ENCODE data around the gene CTF1. TPM values are rescaled to one million over a fixed set of nuclear protein-coding genes. Genes with fewer than 3 reads are reported as not detected.

CTF1 gene
- total and polyA plus RNA-seq, 2 donors (not counting 1 experiment from before 2014, with no cell fraction given): 0.78 to 0.81 TPM

- Histone ChIP-seq H3K4me3 (ENCODE audit: control extremely low read depth in 1 of 5, extremely low read depth in 1 of 5, insufficient read depth in 1 of 5, low read depth in 2 of 5, low read length in 4 of 5) (no peak overlapping the region), H3K27ac (ENCODE audit: low read length in 2 of 2) (no peak overlapping the region), H3K4me1 (ENCODE audit: control insufficient read depth in 2 of 2, insufficient read depth in 2 of 2, low read length in 2 of 2) (no peaks in the 10 kb centered on the region), H2AFZ (ENCODE audit: insufficient read depth, low read depth, low read length, poor library complexity, severe bottlenecking) (no peak overlapping the region), H4K20me1 (ENCODE audit: control insufficient read depth, insufficient read depth, low read length, poor library complexity, severe bottlenecking) (no peaks in the 10 kb centered on the region), H3K9ac (ENCODE audit: low read length) (no peak overlapping the region), H3K79me2 (ENCODE audit: control insufficient read depth, insufficient read depth, low read length) (no peaks in the 10 kb centered on the region), H3K36me3 (replicated peaks in 1 of 2; ENCODE audit: control extremely low read depth in 1 of 2, control insufficient read depth in 1 of 2, extremely low read depth in 1 of 2, insufficient read depth in 2 of 2, low read length in 1 of 2) (no peaks in the 10 kb centered on the region), H3K9me3 (ENCODE audit: control extremely low read depth in 1 of 3, control insufficient read depth in 2 of 3, insufficient read depth in 1 of 3, low read length in 2 of 3) (no peaks in the 10 kb centered on the region), H3K4me2 (replicated peaks; ENCODE audit: low read depth, low read length, poor library complexity, severe bottlenecking) (no peak overlapping the region), H3K27me3 (replicated peaks in 1 of 4; ENCODE audit: control extremely low read depth in 1 of 4, control insufficient read depth in 3 of 4, insufficient read depth in 4 of 4, low read length in 3 of 4) (no peaks in the 10 kb centered on the region)
- CTCF ChIA-PET: interaction anchor here (0.6 to 5.2 kb wide), 3 partner anchors 9 to 55 kb away, joined by 3 to 29 read pairs (median 5); no protein-coding TSS in a partner anchor
- 96% methylated on average over 2 of the region's 2 CpGs for WGBS (ENCODE audit: insufficient coverage)
- TF ChIP-seq EZH2 (IDR thresholded peaks at IDR 0.05; ENCODE audit: borderline replicate concordance, insufficient read depth, low read depth, low read length, poor library complexity, severe bottlenecking) (no peak), CTCF (IDR thresholded peaks at IDR 0.05) (no peak)
- DNase-seq (no peak), ATAC-seq (ENCODE audit: low read depth) (no peak)
- Mint-ChIP-seq H3K9me3 (ENCODE audit: insufficient read depth) (no peaks in the 10 kb centered on the region), H3K27ac (no peak overlapping the region), H3K4me1 (no peaks in the 10 kb centered on the region), H3K27me3 (no peaks in the 10 kb centered on the region), H3K4me3 (no peak overlapping the region)
- intact Hi-C loops (cut with micrococcal nuclease): no loop called here
- POLR2A ChIA-PET: no interaction called here
Observed at GRCh38 chr16:30853758-30854157, 42.7 kb upstream of the CTF1 start.

- POLR2A ChIA-PET: no interaction called here
- no peak for ATAC-seq (ENCODE audit: low read depth)
Observed at GRCh38 chr16:30858111-30858495, 38.3 kb upstream of the CTF1 start.

More at GRCh38 chr16:30858111-30858495, 38.3 kb upstream of the CTF1 start:
- Mint-ChIP-seq H3K27ac (no peak overlapping the region), H3K4me3 (no peak overlapping the region), H3K4me1 (no peaks in the 10 kb centered on the region), H3K27me3 (no peaks in the 10 kb centered on the region), H3K9me3 (ENCODE audit: insufficient read depth) (no peaks in the 10 kb centered on the region)
- Histone ChIP-seq H3K27me3 (replicated peaks in 1 of 4; ENCODE audit: control extremely low read depth in 1 of 4, control insufficient read depth in 3 of 4, insufficient read depth in 4 of 4, low read length in 3 of 4) (no peaks in the 10 kb centered on the region), H3K4me3 (ENCODE audit: control extremely low read depth in 1 of 5, extremely low read depth in 1 of 5, insufficient read depth in 1 of 5, low read depth in 2 of 5, low read length in 4 of 5) (no peak overlapping the region), H4K20me1 (ENCODE audit: control insufficient read depth, insufficient read depth, low read length, poor library complexity, severe bottlenecking) (no peaks in the 10 kb centered on the region), H3K4me2 (replicated peaks; ENCODE audit: low read depth, low read length, poor library complexity, severe bottlenecking) (no peak overlapping the region), H3K9me3 (ENCODE audit: control extremely low read depth in 1 of 3, control insufficient read depth in 2 of 3, insufficient read depth in 1 of 3, low read length in 2 of 3) (no peaks in the 10 kb centered on the region), H2AFZ (ENCODE audit: insufficient read depth, low read depth, low read length, poor library complexity, severe bottlenecking) (no peak overlapping the region), H3K27ac (ENCODE audit: low read length in 2 of 2) (no peak overlapping the region), H3K79me2 (ENCODE audit: control insufficient read depth, insufficient read depth, low read length) (no peaks in the 10 kb centered on the region), H3K36me3 (replicated peaks in 1 of 2; ENCODE audit: control extremely low read depth in 1 of 2, control insufficient read depth in 1 of 2, extremely low read depth in 1 of 2, insufficient read depth in 2 of 2, low read length in 1 of 2) (no peaks in the 10 kb centered on the region), H3K4me1 (ENCODE audit: control insufficient read depth in 2 of 2, insufficient read depth in 2 of 2, low read length in 2 of 2) (no peaks in the 10 kb centered on the region), H3K9ac (ENCODE audit: low read length) (no peak overlapping the region)
- 89% methylated on average over 2 of the region's 3 CpGs for WGBS (ENCODE audit: insufficient coverage)
- intact Hi-C loops (cut with micrococcal nuclease): no loop called here
- CTCF ChIA-PET: interaction anchor here (5.2 kb wide), 1 partner anchor 14 kb away, joined by 29 read pairs; no protein-coding TSS in a partner anchor
- no peak for TF ChIP-seq CTCF (IDR thresholded peaks at IDR 0.05)
- TF ChIP-seq EZH2 (IDR thresholded peaks at IDR 0.05; ENCODE audit: borderline replicate concordance, insufficient read depth, low read depth, low read length, poor library complexity, severe bottlenecking): no peak
- no peak for DNase-seq
